OCI-LY7 (cell line): ENCODE results near the gene NEK4.

ENCODE experiments used
- CTCF ChIP-seq: fragments of 200-600 bp; sonication (generic); conservative IDR thresholded peaks from 2 replicates; pipeline ENCODE4 v1.5.1; 2014; ENCODE audit warnings: mild to moderate bottlenecking, antibody characterized with exemption, low read length, moderate library complexity, mixed read lengths
- EZH2phosphoT487 ChIP-seq: fragments of 200-600 bp; sonication (generic); IDR thresholded peaks from 2 replicates; pipeline ENCODE4 v1.6.1; 2018; ENCODE audit warnings: low read depth, borderline replicate concordance, mild to moderate bottlenecking, mixed run types, antibody characterized with exemption, low read length, moderate library complexity, mixed read lengths

DNA sequence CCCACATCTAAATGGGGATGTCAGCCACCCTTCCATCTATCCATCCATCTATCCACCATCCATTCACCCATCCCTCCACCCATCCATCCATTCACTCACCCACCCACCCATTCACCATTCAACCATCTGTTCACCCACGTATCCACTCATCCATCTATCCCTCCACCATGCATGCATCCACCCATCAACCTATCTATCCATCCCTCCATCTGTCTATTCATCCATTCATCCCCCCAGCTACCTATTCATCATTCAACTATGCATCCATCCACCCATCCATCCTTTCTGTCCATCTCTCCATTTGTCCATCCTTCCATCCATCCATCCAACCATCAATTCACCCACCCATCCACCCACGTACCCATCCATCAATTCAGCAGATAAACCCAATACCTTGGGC lies 38.4 kb upstream of the NEK4 start:
- TF ChIP-seq CTCF, result no peak
- TF ChIP-seq EZH2phosphoT487, result no peak
